Astrocyte (in vitro differentiated cells and primary cell): ENCODE data around the gene C2CD2. TPM values are rescaled to one million over a fixed set of nuclear protein-coding genes. Genes with fewer than 3 reads are reported as not detected.

ENCODE experiments used
- DNase-seq: peaks from one replicate; pipeline ENCODE4 v3.0.0-alpha.2; 2010; ENCODE audit warnings: low read depth
- FAIRE-seq: peaks from 2 replicates; lab custom pipeline; 2011; peaks lifted over from hg19 to GRCh38; lab: Jason Lieb, UNC
- H2AFZ ChIP-seq: 2 replicates; pipeline ENCODE4 v1.6.0; 2012; ENCODE audit warnings: low read depth, low read length, inconsistent platforms
- H3K27ac ChIP-seq: 2 replicates; pipeline ENCODE4 v1.5.1; 2011; ENCODE audit warnings: low read depth, low read length, inconsistent platforms
- H3K27me3 ChIP-seq: 2 replicates; pipeline ENCODE4 v1.6.0; 2011; ENCODE audit warnings: low read length, inconsistent platforms; ENCODE audit not compliant: insufficient read depth
- H3K36me3 ChIP-seq: 2 replicates; pipeline ENCODE4 v1.5.1; 2011; ENCODE audit warnings: low read length, inconsistent platforms; ENCODE audit not compliant: insufficient read depth
- H3K4me1 ChIP-seq: 2 replicates; pipeline ENCODE4 v1.5.1; 2011; ENCODE audit warnings: low read length, inconsistent platforms; ENCODE audit not compliant: insufficient read depth
- H3K4me2 ChIP-seq: 2 replicates; pipeline ENCODE4 v1.6.0; 2012; ENCODE audit warnings: low read length, inconsistent platforms
- H3K4me3 ChIP-seq: 2 replicates; pipeline ENCODE4 v1.5.1; 2011; ENCODE audit warnings: low read depth, mild to moderate bottlenecking, low read length, inconsistent platforms; ENCODE audit not compliant: insufficient read depth
- H3K79me2 ChIP-seq: 2 replicates; pipeline ENCODE4 v1.6.0; 2012; ENCODE audit warnings: mild to moderate bottlenecking, low read length, inconsistent platforms; ENCODE audit not compliant: insufficient read depth
- H3K9ac ChIP-seq: 2 replicates; pipeline ENCODE4 v1.6.0; 2012; ENCODE audit warnings: mild to moderate bottlenecking, low read length, inconsistent platforms
- H3K9me3 ChIP-seq: 2 replicates; pipeline ENCODE4 v1.5.1; 2012; ENCODE audit warnings: low read depth, mild to moderate bottlenecking, low read length, inconsistent platforms; ENCODE audit not compliant: insufficient read depth
- H4K20me1 ChIP-seq: 2 replicates; pipeline ENCODE4 v1.6.0; 2012; ENCODE audit warnings: low read length, inconsistent platforms; ENCODE audit not compliant: insufficient read depth
- H3K27ac Mint-ChIP-seq: one replicate; pipeline ENCODE4 v1.8.0; 2021; ENCODE audit warnings: mild to moderate bottlenecking, mixed read lengths; ENCODE audit not compliant: unreplicated experiment
- H3K27me3 Mint-ChIP-seq: one replicate; pipeline ENCODE4 v1.8.0; 2021; ENCODE audit warnings: low read depth, mixed read lengths; ENCODE audit not compliant: unreplicated experiment
- H3K36me3 Mint-ChIP-seq: one replicate; pipeline ENCODE4 v1.8.0; 2021; ENCODE audit warnings: low read depth, mixed read lengths; ENCODE audit not compliant: unreplicated experiment
- H3K4me1 Mint-ChIP-seq: one replicate; pipeline ENCODE4 v1.8.0; 2021; ENCODE audit warnings: low read depth, mixed read lengths; ENCODE audit not compliant: unreplicated experiment
- H3K4me3 Mint-ChIP-seq: one replicate; pipeline ENCODE4 v1.8.0; 2021; ENCODE audit warnings: mild to moderate bottlenecking, moderate library complexity, mixed read lengths; ENCODE audit not compliant: unreplicated experiment
- H3K9me3 Mint-ChIP-seq: one replicate; pipeline ENCODE4 v1.8.0; 2021; ENCODE audit warnings: mild to moderate bottlenecking, mixed read lengths; ENCODE audit not compliant: unreplicated experiment
- EZH2 ChIP-seq: IDR thresholded peaks from 2 replicates; pipeline ENCODE4 v1.6.1; 2012; ENCODE audit warnings: mild to moderate bottlenecking, low read length, inconsistent platforms; ENCODE audit not compliant: insufficient read depth
- total RNA-seq: library from RNA; stranded (reverse); gene quantifications from 2 replicates; pipeline ENCODE4 v1.2.1, GENCODE V29; 2021
- TF ChIP-seq, protein P1 (sequence below): IDR thresholded peaks from 2 replicates; pipeline ENCODE4 v1.5.1; 2011; ENCODE audit warnings: low read depth, mild to moderate bottlenecking, inconsistent platforms, low read length, moderate library complexity; ENCODE audit not compliant: insufficient read depth

The C2CD2 gene
- total RNA-seq, 1 donor from 2014 or later = 8.3 TPM

DNA sequence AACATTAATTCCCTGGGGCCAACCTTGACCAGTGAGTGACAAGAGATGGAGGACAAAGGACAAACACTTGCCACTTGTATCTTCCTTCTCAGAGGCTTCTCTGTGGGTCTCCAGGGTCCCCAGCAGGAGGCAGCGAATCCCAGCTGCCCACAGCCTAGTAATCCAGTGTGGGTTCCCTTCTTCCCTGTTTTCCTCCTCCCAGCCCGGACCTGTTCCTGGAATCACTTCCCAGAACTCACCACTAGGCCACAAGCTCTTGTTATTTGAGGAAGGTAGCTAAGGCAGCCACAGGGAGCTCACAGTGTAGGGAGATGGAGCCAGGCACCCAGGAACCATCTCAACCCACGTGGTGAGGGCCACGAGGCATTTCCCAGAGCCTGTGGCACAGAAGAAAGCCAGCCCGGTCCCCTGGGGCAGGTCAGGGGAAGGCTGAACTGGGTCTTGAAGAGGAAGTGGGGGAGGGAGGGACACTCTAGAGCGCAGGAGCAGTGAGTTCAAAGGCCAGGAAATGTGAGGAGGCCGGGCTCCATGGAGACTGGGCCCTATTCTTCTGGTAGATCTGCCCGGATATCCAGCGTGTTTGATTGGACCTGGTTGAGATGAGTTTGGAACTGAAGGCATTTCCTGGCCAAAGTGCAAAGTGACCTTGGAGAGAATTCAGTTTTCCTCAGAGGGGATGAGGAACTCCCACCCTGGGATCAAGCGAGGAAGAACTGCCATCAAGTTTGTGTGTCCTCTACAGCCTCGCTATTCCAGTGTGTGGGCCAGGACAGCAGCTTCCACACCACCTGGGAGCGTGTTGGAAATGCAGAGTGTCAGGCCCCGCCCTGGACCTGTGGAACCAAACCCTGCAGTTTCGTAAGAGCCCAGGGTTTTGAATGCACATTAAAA is 20.3 kb upstream of the C2CD2 start:
- Histone ChIP-seq H3K4me3 (no peak overlapping the region), H4K20me1 (no peaks in the 10 kb centered on the region), H3K9me3 (no peaks in the 10 kb centered on the region), H3K9ac (no peak overlapping the region), H3K79me2 (no peaks in the 10 kb centered on the region), H3K27ac (no peak overlapping the region), H3K4me2 (no peak overlapping the region), H3K27me3 (peaks cover 2% of the 10 kb centered on the region), H3K36me3 (no peaks in the 10 kb centered on the region), H2AFZ (no peak overlapping the region), H3K4me1 (no peaks in the 10 kb centered on the region)
- TF ChIP-seq, protein P1, sequence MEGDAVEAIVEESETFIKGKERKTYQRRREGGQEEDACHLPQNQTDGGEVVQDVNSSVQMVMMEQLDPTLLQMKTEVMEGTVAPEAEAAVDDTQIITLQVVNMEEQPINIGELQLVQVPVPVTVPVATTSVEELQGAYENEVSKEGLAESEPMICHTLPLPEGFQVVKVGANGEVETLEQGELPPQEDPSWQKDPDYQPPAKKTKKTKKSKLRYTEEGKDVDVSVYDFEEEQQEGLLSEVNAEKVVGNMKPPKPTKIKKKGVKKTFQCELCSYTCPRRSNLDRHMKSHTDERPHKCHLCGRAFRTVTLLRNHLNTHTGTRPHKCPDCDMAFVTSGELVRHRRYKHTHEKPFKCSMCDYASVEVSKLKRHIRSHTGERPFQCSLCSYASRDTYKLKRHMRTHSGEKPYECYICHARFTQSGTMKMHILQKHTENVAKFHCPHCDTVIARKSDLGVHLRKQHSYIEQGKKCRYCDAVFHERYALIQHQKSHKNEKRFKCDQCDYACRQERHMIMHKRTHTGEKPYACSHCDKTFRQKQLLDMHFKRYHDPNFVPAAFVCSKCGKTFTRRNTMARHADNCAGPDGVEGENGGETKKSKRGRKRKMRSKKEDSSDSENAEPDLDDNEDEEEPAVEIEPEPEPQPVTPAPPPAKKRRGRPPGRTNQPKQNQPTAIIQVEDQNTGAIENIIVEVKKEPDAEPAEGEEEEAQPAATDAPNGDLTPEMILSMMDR = no peak
- TF ChIP-seq EZH2 = no peak
- H3K27me3 Mint-ChIP-seq = peaks cover 5% of the 10 kb centered on the region
- no peak overlapping the region for H3K27ac Mint-ChIP-seq
- no peak for DNase-seq
- no peaks in the 10 kb centered on the region for H3K36me3 Mint-ChIP-seq
- no peak for FAIRE-seq
- H3K4me1 Mint-ChIP-seq = no peaks in the 10 kb centered on the region
- H3K9me3 Mint-ChIP-seq = peaks cover 4% of the 10 kb centered on the region
- H3K4me3 Mint-ChIP-seq = no peak overlapping the region

DNA sequence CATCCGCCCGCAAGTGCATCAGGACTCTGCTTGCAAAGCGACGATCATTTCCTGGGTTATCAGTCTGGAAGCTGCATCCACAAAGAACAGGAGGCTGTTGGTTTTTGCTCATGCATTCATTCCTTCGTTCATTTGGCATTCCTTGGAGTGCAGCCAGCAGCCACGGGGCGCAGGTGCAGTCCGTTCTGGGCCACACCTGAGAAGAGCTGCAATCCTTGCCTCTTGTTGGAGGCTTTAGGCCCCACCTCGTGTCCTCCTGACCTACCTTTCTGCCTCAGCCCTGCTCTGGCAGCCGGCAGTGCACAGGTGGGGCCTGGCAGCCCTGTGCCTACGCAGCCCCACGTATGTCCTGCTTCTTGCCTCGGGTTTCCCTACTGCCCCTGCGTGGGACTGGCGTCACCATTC is 19.6 kb upstream of the C2CD2 start:
- Histone ChIP-seq H3K36me3 (no peaks in the 10 kb centered on the region), H2AFZ (no peak overlapping the region), H3K4me2 (no peak overlapping the region), H3K79me2 (no peaks in the 10 kb centered on the region), H3K4me3 (no peak overlapping the region), H3K27me3 (peaks cover 3% of the 10 kb centered on the region), H3K27ac (no peak overlapping the region), H3K9me3 (no peaks in the 10 kb centered on the region), H3K4me1 (no peaks in the 10 kb centered on the region), H3K9ac (no peak overlapping the region), H4K20me1 (no peaks in the 10 kb centered on the region)
- H3K27ac Mint-ChIP-seq = no peak overlapping the region
- no peak overlapping the region for H3K4me3 Mint-ChIP-seq
- H3K27me3 Mint-ChIP-seq = peaks cover 7% of the 10 kb centered on the region
- H3K36me3 Mint-ChIP-seq = no peaks in the 10 kb centered on the region
- no peaks in the 10 kb centered on the region for H3K4me1 Mint-ChIP-seq
- FAIRE-seq = no peak
- DNase-seq = no peak
- TF ChIP-seq, protein P1 = no peak
- no peak for TF ChIP-seq EZH2
- H3K9me3 Mint-ChIP-seq = peaks cover 4% of the 10 kb centered on the region
